Neuron (in vitro differentiated cells): ENCODE measurements around the gene P4HA3.

Experiments
- H2AFZ ChIP-seq: one replicate; pipeline ENCODE4 v1.6.1; 2013; ENCODE audit warnings: low read depth, mild to moderate bottlenecking, inconsistent platforms, low read length, moderate library complexity
- H3K27me3 ChIP-seq: one replicate; pipeline ENCODE4 v1.6.1; 2013; ENCODE audit warnings: low read length; ENCODE audit not compliant: insufficient read depth
- H3K36me3 ChIP-seq: one replicate; pipeline ENCODE4 v1.6.1; 2013; ENCODE audit warnings: low read length; ENCODE audit not compliant: insufficient read depth
- H3K4me1 ChIP-seq: one replicate; pipeline ENCODE4 v1.6.1; 2013; ENCODE audit warnings: low read length; ENCODE audit not compliant: insufficient read depth
- H3K4me3 ChIP-seq: 2 replicates; pipeline ENCODE4 v1.5.1; 2013; ENCODE audit warnings: mild to moderate bottlenecking, low read length, moderate library complexity
- H3K9me3 ChIP-seq: one replicate; pipeline ENCODE4 v1.6.1; 2013; ENCODE audit warnings: low read length

The P4HA3 gene

DNA sequence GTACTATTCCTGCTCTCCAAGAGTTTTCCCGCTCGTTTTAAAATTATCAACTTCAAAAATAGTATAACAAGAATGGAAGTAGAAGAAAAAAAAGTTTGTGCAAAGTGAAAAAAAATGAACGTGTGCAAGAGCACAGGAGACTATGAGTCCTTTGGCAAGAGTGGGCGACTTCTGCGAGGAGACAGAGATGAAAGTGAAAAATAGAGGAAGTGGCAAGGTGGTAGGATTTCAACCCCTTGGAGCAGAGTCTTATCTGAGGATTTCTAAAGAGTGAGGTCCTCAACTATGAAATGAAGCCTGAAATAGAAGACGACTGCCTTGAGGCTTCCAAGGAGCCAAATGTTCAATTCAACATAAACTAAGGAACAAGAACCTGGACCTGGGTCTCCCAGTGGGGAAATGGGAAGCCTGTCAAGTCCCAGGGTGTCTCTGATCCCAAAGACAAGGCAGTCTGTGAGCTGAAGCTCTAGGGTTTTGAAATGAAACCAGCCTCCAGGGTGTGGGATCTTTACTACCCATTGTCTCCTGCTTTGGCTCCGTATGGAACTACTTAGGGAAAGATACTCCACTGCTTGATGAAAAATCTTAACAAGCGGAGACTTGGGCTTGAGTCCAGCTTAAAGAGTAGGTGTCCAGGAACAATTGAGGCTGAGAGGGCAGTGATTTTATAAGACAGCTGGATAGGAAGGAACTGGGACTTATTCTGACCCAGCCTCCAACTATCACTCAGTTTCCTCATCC is 4.8 kb downstream of the P4HA3 start:
- Histone ChIP-seq H3K27me3 (peaks cover 19% of the 10 kb centered on the region), H3K4me3 (no peak overlapping the region), H3K36me3 (no peaks in the 10 kb centered on the region), H3K4me1 (no peaks in the 10 kb centered on the region), H3K9me3 (peaks cover under 1% of the 10 kb centered on the region), H2AFZ (no peak overlapping the region)

DNA sequence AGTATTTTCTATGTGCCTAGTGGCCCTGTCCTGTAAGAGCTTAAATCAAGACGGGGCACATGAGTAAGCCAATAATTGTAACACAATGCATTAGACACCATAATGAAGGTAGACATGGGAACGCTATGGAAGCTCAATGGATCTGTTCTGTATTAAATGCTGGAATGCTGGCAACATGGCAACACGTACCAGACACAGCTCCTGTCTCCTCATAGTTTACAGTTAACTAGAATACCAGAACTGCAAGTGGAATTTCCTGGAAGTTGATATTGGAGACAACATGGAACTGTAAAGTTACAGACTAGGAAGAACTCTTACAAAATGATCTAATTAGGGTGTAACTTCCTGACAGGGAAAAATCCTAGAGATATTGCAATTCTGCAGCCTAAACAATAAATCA is 12.4 kb downstream of the P4HA3 start:
- Histone ChIP-seq H3K27me3 (no peaks in the 10 kb centered on the region), H3K36me3 (no peaks in the 10 kb centered on the region), H3K9me3 (no peaks in the 10 kb centered on the region), H2AFZ (no peak overlapping the region), H3K4me3 (no peak overlapping the region), H3K4me1 (no peaks in the 10 kb centered on the region)

DNA sequence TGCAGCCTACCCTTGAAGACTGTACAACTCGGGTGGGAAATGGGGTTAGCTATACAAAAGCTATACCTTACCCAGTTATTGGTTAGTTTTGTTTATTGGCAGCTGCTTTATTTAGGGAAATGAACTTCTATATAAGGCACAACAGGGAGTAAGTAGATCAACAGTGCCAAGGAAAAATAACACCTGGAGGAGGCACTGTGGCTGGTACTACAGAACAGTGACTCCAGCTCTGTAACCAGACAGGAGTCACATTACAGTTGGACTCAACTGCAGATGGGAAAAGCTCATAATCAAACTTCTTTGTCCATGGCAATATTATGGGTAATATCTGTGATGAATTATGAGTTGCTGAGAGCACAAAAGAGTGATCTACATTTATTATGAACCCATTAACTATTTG is 14.0 kb downstream of the P4HA3 start:
- no peak overlapping the region for H3K4me3 ChIP-seq
- no peaks in the 10 kb centered on the region for H3K4me1 ChIP-seq
- no peak overlapping the region for H2AFZ ChIP-seq
- H3K9me3 ChIP-seq = no peaks in the 10 kb centered on the region
- H3K27me3 ChIP-seq = no peaks in the 10 kb centered on the region
- no peaks in the 10 kb centered on the region for H3K36me3 ChIP-seq

DNA sequence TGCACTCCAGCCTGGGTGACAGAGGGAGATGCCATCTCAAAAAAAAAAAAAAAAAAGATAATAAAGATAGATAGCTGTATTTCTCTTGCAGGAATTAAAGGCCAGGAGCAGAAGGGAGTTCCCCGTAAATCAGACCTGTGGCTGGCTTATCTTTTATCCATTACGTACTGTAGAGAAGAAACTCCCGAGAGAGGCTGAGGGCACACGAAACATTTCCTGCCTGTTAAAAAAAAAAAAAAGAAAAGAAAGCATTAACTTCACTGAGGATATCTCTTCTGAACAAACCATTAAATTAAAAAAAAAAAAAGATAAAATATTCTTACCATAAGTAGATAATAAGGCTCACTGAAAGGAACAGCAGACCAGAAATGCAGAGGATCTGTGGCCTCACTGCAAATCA is 22.5 kb downstream of the P4HA3 start:
- Histone ChIP-seq H3K27me3 (no peaks in the 10 kb centered on the region), H3K4me3 (no peak overlapping the region), H3K4me1 (no peaks in the 10 kb centered on the region), H2AFZ (no peak overlapping the region), H3K36me3 (no peaks in the 10 kb centered on the region), H3K9me3 (no peaks in the 10 kb centered on the region)

DNA sequence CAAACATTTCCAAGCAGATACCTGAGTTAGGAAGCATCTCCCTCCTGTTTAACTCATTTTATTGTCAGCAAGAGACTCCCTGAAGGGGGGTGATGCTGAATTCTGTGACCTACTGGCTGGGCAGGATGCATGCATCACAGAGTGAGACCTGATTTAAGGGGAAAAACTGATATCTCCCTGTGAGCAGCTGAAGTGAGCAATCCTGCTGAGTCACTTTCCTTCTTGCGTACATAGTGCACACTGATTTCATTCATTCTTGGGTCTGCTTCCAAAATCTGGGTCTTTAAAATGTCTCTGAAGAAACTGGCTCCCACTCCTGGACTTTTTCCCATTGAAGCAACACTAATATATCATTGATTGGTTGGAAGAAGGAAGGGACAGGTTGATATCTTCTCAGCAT is 23.3 kb downstream of the P4HA3 start:
- H3K4me3 ChIP-seq = no peak overlapping the region
- H3K9me3 ChIP-seq = no peaks in the 10 kb centered on the region
- H3K36me3 ChIP-seq = no peaks in the 10 kb centered on the region
- H3K27me3 ChIP-seq = no peaks in the 10 kb centered on the region
- H2AFZ ChIP-seq = no peak overlapping the region
- H3K4me1 ChIP-seq = no peaks in the 10 kb centered on the region

DNA sequence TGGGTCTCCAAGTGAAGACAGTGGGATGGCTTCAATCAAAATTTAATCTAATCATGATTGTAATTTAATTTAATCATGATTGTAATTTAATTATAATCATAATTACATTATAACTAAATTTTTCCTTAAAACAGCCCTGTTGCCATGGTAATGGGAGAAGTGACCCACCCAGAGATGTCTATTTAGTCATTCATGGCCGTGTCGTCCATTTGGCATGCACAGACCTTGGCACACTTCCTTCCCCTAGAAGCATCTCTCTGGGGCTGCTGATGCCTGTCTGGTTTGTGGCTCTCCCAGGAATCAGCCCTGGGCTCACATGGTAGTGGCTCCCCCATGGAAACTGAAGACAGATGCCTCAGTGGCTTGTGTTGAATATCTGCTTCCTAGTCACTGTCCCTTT is 27.0 kb downstream of the P4HA3 start:
- Histone ChIP-seq H3K4me1 (no peaks in the 10 kb centered on the region), H3K4me3 (no peak overlapping the region), H2AFZ (no peak overlapping the region), H3K27me3 (no peaks in the 10 kb centered on the region), H3K9me3 (no peaks in the 10 kb centered on the region), H3K36me3 (no peaks in the 10 kb centered on the region)

DNA sequence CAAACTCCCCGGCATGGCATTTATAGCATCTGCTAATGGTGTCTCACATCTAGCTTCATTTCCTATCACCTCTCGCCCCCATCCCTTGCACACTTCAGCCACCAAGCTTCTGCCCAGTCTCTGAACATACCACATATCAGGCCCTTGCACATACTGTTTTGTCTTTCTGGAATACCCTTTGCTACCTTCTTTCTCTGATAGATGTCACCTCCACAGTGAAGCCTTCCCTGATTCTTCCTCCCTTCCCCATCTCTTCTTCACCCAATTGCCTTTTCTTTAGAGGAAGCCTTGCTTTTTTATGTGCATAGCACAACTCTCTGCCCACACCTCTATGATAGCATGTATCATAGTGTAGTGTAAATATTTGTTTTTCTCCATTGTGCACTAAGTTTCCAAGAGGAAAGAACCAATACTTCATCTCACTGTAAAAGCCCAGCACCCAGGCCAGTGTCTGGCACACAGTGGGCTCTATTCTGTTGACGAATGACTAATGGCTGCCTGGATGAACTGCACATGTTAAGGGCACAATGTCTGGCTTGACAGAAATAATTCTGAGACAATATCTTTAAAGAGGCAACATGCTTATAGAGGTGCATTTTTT is 27.8 kb downstream of the P4HA3 start:
- H3K9me3 ChIP-seq = no peaks in the 10 kb centered on the region

DNA sequence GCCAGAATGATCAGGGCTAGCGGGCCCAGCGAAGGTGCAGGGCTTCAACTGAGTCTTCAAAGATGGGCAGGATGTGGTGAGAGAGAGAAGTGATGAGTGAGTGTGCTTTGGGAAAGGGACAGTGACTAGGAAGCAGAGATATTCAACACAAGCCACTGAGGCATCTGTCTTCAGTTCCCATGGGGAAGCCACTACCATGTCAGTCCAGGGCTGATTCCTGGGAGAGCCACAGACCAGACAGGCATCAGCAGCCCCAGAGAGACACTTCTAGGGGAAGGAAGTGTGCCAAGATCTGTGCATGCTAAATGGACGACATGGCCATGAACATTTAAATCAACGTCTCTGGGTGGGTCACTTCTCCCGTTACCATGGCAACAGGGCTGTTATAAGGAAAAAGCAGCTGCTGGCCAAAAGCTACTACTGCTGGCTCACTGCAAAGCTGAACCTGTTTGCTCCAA is 28.5 kb downstream of the P4HA3 start:
- H3K9me3 ChIP-seq = no peaks in the 10 kb centered on the region
- no peak overlapping the region for H2AFZ ChIP-seq
- H3K4me3 ChIP-seq = no peak overlapping the region
- no peaks in the 10 kb centered on the region for H3K4me1 ChIP-seq
- H3K27me3 ChIP-seq = no peaks in the 10 kb centered on the region
- no peaks in the 10 kb centered on the region for H3K36me3 ChIP-seq

More for the DNA sequence above, 27.8 kb downstream of the P4HA3 start:
- Histone ChIP-seq H3K4me1 (no peaks in the 10 kb centered on the region), H3K27me3 (no peaks in the 10 kb centered on the region), H3K4me3 (no peak overlapping the region), H2AFZ (no peak overlapping the region), H3K36me3 (no peaks in the 10 kb centered on the region)

DNA sequence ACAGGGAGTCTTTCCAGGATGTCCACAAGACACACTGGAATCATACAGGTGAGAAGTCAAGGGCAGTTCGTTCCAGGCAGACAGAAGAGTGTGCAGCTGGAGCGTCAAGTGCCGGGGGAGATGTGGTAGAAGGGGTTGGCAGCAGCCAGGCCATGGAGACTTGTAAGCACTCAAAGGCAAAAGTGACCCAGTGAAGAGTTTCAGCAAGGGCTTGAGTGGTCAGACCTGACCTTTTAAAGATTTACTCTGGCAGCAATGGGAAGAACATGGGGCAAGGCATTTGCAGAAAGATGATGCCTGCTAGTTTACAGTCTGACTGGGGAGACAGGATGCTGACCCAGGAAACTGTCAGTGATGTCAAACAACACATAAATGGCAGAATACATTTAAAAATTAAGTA is 29.0 kb downstream of the P4HA3 start:
- no peaks in the 10 kb centered on the region for H3K9me3 ChIP-seq
- no peak overlapping the region for H3K4me3 ChIP-seq
- no peaks in the 10 kb centered on the region for H3K36me3 ChIP-seq
- H3K27me3 ChIP-seq = no peaks in the 10 kb centered on the region
- H3K4me1 ChIP-seq = no peaks in the 10 kb centered on the region
- H2AFZ ChIP-seq = no peak overlapping the region

DNA sequence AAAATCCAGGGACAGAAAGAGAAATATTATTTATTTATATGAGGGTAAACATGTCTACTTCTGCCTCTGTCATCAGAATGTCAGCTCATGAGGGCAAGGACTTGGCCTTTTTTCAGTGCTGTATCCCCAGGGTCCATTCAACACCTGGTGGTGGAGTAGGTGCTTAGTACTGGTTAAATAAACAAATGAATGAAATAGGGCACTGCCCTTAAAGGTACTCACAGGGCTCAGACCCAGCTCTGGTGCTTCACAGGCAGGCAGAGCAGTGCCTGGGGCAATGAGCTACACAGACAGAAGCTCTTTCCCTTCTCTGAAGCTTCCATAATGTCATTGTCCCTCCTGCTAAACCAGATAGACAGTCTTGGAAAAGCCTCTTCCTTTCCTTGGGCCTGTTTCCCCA is 30.9 kb downstream of the P4HA3 start:
- Histone ChIP-seq H3K36me3 (no peaks in the 10 kb centered on the region), H3K4me3 (no peak overlapping the region), H2AFZ (no peak overlapping the region), H3K27me3 (no peaks in the 10 kb centered on the region), H3K9me3 (no peaks in the 10 kb centered on the region), H3K4me1 (no peaks in the 10 kb centered on the region)

DNA sequence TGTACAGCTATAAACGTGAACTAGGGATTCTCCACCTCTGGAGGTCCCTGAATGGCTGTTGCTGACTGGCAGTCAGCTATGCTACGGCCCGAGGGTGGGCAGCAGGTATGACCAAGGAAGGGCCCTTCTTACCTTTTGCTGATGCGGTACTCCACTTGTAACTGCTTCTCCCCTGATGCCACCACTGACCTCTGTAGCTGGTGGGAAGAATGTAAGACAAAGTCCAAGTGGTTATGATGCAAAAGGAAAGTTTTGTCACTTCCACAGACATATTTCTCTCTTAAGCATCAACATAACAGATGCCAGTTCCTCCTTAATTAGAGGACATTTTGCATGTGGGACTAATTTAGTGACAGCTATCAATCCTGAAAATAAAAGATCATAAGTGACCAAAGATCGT is 32.2 kb downstream of the P4HA3 start:
- Histone ChIP-seq H3K9me3 (no peaks in the 10 kb centered on the region), H3K36me3 (no peaks in the 10 kb centered on the region), H3K27me3 (no peaks in the 10 kb centered on the region), H3K4me1 (no peaks in the 10 kb centered on the region), H2AFZ (no peak overlapping the region), H3K4me3 (no peak overlapping the region)

DNA sequence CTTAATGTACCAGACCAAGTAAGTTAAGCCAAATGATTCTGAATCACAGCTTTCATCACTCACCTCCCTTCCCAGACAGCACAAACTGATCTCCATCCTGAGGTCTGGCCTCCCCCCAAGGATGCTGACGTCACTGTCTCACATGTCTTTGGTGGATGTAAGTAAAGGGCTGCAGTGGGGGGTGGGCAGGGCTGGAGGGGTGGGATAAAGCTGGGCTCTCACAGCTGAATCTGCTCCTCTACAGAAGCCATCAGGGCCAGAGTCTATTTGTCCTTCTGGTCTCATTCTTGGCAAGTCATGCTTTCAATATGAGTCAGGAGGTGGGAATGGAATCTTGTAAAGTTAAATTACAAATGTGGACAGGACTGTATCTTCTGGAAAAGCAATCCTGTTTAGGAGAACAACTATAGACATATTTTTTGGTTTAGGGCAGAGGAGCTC is 32.7 kb downstream of the P4HA3 start:
- no peak overlapping the region for H3K4me3 ChIP-seq
- H3K9me3 ChIP-seq = no peaks in the 10 kb centered on the region
- H2AFZ ChIP-seq = no peak overlapping the region
- H3K27me3 ChIP-seq = no peaks in the 10 kb centered on the region
- H3K4me1 ChIP-seq = no peaks in the 10 kb centered on the region
- H3K36me3 ChIP-seq = no peaks in the 10 kb centered on the region

DNA sequence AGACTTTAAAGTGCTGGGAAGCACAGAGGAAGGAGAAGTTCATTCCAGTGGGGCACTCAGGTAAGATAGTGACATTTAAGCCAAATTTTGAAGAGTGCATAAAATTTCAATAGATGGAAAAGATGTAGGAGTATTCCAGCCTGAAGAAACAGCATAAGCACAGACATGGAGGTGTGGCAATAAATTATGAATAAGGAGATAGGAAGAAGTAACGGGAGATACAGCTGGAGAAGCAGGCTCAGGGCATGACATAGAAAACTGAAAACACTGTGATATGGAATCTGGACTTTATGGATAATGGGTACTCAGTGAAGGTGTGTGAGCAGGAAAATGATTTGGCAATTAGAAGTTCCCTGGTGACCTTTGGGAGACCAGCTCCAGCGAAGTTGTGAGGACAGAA is 33.3 kb downstream of the P4HA3 start:
- Histone ChIP-seq H3K27me3 (no peaks in the 10 kb centered on the region), H3K36me3 (no peaks in the 10 kb centered on the region), H2AFZ (no peak overlapping the region), H3K4me1 (no peaks in the 10 kb centered on the region), H3K9me3 (no peaks in the 10 kb centered on the region), H3K4me3 (no peak overlapping the region)

DNA sequence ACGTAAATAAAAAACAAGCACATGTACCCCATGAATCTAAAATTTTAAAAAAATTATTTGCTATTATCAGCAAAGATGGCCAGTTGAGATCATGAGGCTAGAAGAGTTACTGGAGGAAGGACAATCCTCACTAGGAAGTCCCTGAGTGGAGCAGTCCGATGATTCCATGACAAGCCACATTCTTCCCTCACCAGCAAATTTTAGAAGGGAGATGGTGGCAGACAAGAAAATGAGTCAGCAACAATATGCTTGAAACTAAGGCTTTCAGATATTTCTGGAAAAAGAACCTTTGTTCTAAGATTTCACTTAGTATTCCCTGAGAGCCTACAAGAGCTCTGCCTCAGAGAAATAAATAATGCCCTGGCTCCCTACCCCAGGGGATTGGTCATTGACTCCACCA is 34.9 kb downstream of the P4HA3 start:
- no peaks in the 10 kb centered on the region for H3K27me3 ChIP-seq
- H2AFZ ChIP-seq = no peak overlapping the region
- H3K36me3 ChIP-seq = no peaks in the 10 kb centered on the region
- no peaks in the 10 kb centered on the region for H3K9me3 ChIP-seq
- H3K4me3 ChIP-seq = no peak overlapping the region
- no peaks in the 10 kb centered on the region for H3K4me1 ChIP-seq
